HUES64 (cell line): ENCODE results near the gene NECTIN1.

Source experiments
- H3K27ac ChIP-seq: 2 replicates; pipeline ENCODE4 v1.7.0; 2013; ENCODE audit warnings: low read depth, low read length, inconsistent platforms
- H3K27me3 ChIP-seq: 2 replicates; pipeline ENCODE4 v1.6.1; 2013; ENCODE audit warnings: mild to moderate bottlenecking, low read length; ENCODE audit not compliant: insufficient read depth
- H3K36me3 ChIP-seq: 2 replicates; pipeline ENCODE4 v1.6.1; 2013; ENCODE audit warnings: mild to moderate bottlenecking, low read length; ENCODE audit not compliant: insufficient read depth
- H3K4me1 ChIP-seq: 2 replicates; pipeline ENCODE4 v1.6.1; 2013; ENCODE audit warnings: mild to moderate bottlenecking, low read length, moderate library complexity; ENCODE audit not compliant: insufficient read depth
- H3K4me3 ChIP-seq: 2 replicates; pipeline ENCODE4 v1.5.1; 2013; ENCODE audit warnings: mild to moderate bottlenecking, low read length, moderate library complexity
- H3K9ac ChIP-seq: 2 replicates; pipeline ENCODE4 v1.6.1; 2013; ENCODE audit warnings: mild to moderate bottlenecking, low read depth, low read length
- H3K9me3 ChIP-seq: 2 replicates; pipeline ENCODE4 v1.6.1; 2013; ENCODE audit warnings: low read depth, low read length; ENCODE audit not compliant: insufficient read depth
- WGBS: fragments of 150-250, 120-280 bp; methylation state at CpG from one replicate; pipeline ENCODE4 v1.1.7; 2013; ENCODE audit warnings: missing lambda C conversion rate; 5-methylcytosine and 5-hydroxymethylcytosine counted together

NECTIN1 gene

GRCh38 chr11:119634301-119634700 is 94.7 kb downstream of the NECTIN1 start:
- Histone ChIP-seq H3K27me3 (no peaks in the 10 kb centered on the region), H3K27ac (no peak overlapping the region), H3K4me3 (no peak overlapping the region), H3K4me1 (no peaks in the 10 kb centered on the region), H3K9ac (no peak overlapping the region), H3K36me3 (no peaks in the 10 kb centered on the region), H3K9me3 (no peaks in the 10 kb centered on the region)
- 92% methylated on average over 15 of the region's 15 CpGs for WGBS

- no peak overlapping the region for H3K4me3 ChIP-seq
- H3K27me3 ChIP-seq = no peaks in the 10 kb centered on the region
- H3K9me3 ChIP-seq = no peaks in the 10 kb centered on the region
- no peak overlapping the region for H3K9ac ChIP-seq
- H3K36me3 ChIP-seq = no peaks in the 10 kb centered on the region
- no peak overlapping the region for H3K27ac ChIP-seq
- WGBS = 78% methylated on average over 8 of the region's 8 CpGs
- H3K4me1 ChIP-seq = peaks cover 23% of the 10 kb centered on the region
Measured at GRCh38 chr11:119629834-119630624, 99.0 kb downstream of the NECTIN1 start.

- Histone ChIP-seq H3K36me3 (no peaks in the 10 kb centered on the region), H3K4me1 (peaks cover 24% of the 10 kb centered on the region), H3K27me3 (no peaks in the 10 kb centered on the region), H3K9ac (no peak overlapping the region), H3K4me3 (no peak overlapping the region), H3K9me3 (no peaks in the 10 kb centered on the region), H3K27ac (no peak overlapping the region)
- 82% methylated on average over 8 of the region's 9 CpGs for WGBS
Measured at GRCh38 chr11:119629085-119629484, 99.9 kb downstream of the NECTIN1 start.

- 80% methylated on average over 5 of the region's 6 CpGs for WGBS
- no peaks in the 10 kb centered on the region for H3K27me3 ChIP-seq
- H3K4me3 ChIP-seq = no peak overlapping the region
- H3K4me1 ChIP-seq = peaks cover 28% of the 10 kb centered on the region
- no peak overlapping the region for H3K9ac ChIP-seq
- H3K36me3 ChIP-seq = no peaks in the 10 kb centered on the region
- no peak overlapping the region for H3K27ac ChIP-seq
- H3K9me3 ChIP-seq = no peaks in the 10 kb centered on the region
Measured at GRCh38 chr11:119627286-119627685, 101.7 kb downstream of the NECTIN1 start.

- Histone ChIP-seq H3K4me1 (peaks cover 28% of the 10 kb centered on the region), H3K4me3 (no peak overlapping the region), H3K27ac (no peak overlapping the region)
Measured at GRCh38 chr11:119626871-119627270, 102.1 kb downstream of the NECTIN1 start.

GRCh38 chr11:119626197-119626841 is 102.7 kb downstream of the NECTIN1 start:
- WGBS = 35% methylated on average over 7 of the region's 7 CpGs
- Histone ChIP-seq H3K27me3 (no peaks in the 10 kb centered on the region), H3K36me3 (no peaks in the 10 kb centered on the region), H3K9ac (no peak overlapping the region), H3K4me3 (no peak overlapping the region), H3K9me3 (no peaks in the 10 kb centered on the region), H3K4me1 (peaks cover 28% of the 10 kb centered on the region), H3K27ac (no peak overlapping the region)

More at GRCh38 chr11:119626871-119627270, 102.1 kb downstream of the NECTIN1 start:
- WGBS = 79% methylated on average over 7 of the region's 7 CpGs
- Histone ChIP-seq H3K9ac (no peak overlapping the region), H3K27me3 (no peaks in the 10 kb centered on the region), H3K9me3 (no peaks in the 10 kb centered on the region), H3K36me3 (no peaks in the 10 kb centered on the region)

GRCh38 chr11:119625206-119625978 is 103.6 kb downstream of the NECTIN1 start:
- no peaks in the 10 kb centered on the region for H3K27me3 ChIP-seq
- peaks cover 28% of the 10 kb centered on the region for H3K4me1 ChIP-seq
- no peaks in the 10 kb centered on the region for H3K9me3 ChIP-seq
- no peak overlapping the region for H3K9ac ChIP-seq
- WGBS = 59% methylated on average over 19 of the region's 19 CpGs
- H3K4me3 ChIP-seq = no peak overlapping the region
- H3K36me3 ChIP-seq = no peaks in the 10 kb centered on the region
- H3K27ac ChIP-seq = no peak overlapping the region

GRCh38 chr11:119624629-119625028 is 104.4 kb downstream of the NECTIN1 start:
- WGBS = 81% methylated on average over 6 of the region's 6 CpGs
- no peaks in the 10 kb centered on the region for H3K9me3 ChIP-seq
- no peaks in the 10 kb centered on the region for H3K27me3 ChIP-seq
- H3K9ac ChIP-seq = no peak overlapping the region
- no peak overlapping the region for H3K27ac ChIP-seq
- no peak overlapping the region for H3K4me3 ChIP-seq
- no peaks in the 10 kb centered on the region for H3K36me3 ChIP-seq
- H3K4me1 ChIP-seq = peaks cover 28% of the 10 kb centered on the region

- Histone ChIP-seq H3K9me3 (no peaks in the 10 kb centered on the region), H3K4me3 (no peak overlapping the region), H3K27me3 (no peaks in the 10 kb centered on the region), H3K4me1 (peaks cover 28% of the 10 kb centered on the region), H3K36me3 (no peaks in the 10 kb centered on the region), H3K9ac (no peak overlapping the region), H3K27ac (no peak overlapping the region)
- 33% methylated on average over 8 of the region's 9 CpGs for WGBS
Measured at GRCh38 chr11:119624102-119624615, 104.8 kb downstream of the NECTIN1 start.

GRCh38 chr11:119623682-119624081 is 105.3 kb downstream of the NECTIN1 start:
- H3K9me3 ChIP-seq = no peaks in the 10 kb centered on the region
- peaks cover 28% of the 10 kb centered on the region for H3K4me1 ChIP-seq
- H3K36me3 ChIP-seq = no peaks in the 10 kb centered on the region
- no peak overlapping the region for H3K9ac ChIP-seq
- WGBS = 55% methylated on average over 3 of the region's 5 CpGs
- H3K27me3 ChIP-seq = no peaks in the 10 kb centered on the region
- no peak overlapping the region for H3K4me3 ChIP-seq
- H3K27ac ChIP-seq = no peak overlapping the region
